HCT116 (cell line): ENCODE results near the gene NEUROD2. TPM values are rescaled to one million over a fixed set of nuclear protein-coding genes. Genes with fewer than 3 reads are reported as not detected.

Experiments used
- ATAC-seq: fragments of 200-7000 bp; cut with Tn5 transposase; 2 replicates; pipeline ENCODE4 v1.9.1; 2020; ENCODE audit warnings: mild to moderate bottlenecking, moderate library complexity
- BruUV-seq: library from RNA; stranded (reverse); fragments of 400-500 nt; replicated peaks from 2 replicates; lab custom pipeline; 2021; lab: Mats Ljungman, UMichigan
- CTCF ChIA-PET: fragments of 300-600 bp; sonication (Branson Sonifier 250); formaldehyde crosslinking; loops from one replicate; lab custom pipeline; 2021; ENCODE audit warnings: antibody characterized with exemption; lab: Charles Lee
- POLR2A ChIA-PET: fragments of 300-600, 350-600 bp; sonication (Branson Sonifier 250); formaldehyde crosslinking; loops from one replicate; lab custom pipeline; 2021; ENCODE audit warnings: antibody characterized with exemption; lab: Charles Lee
- RAD21 ChIA-PET, 2 experiments: fragments of 300-600 bp; sonication (Branson Sonifier 250); formaldehyde crosslinking; loops; one replicate each; lab custom pipeline; 2023; ENCODE audit warnings: low total read pairs in 2 of 2; ENCODE audit not compliant: uncharacterized antibody in 2 of 2, unreplicated experiment in 2 of 2, low non-redundant PET in 1 of 2; lab: Charles Lee
- DNase-seq: peaks from one replicate; pipeline ENCODE4 v3.0.0-alpha.2; 2010; ENCODE audit warnings: low read depth, low spot score
- H2AFZ ChIP-seq: fragments of 200-600 bp; shearing (Covaris generic), sonication (generic); 2 replicates; pipeline ENCODE4 v1.6.1; 2017; ENCODE audit warnings: low read depth, mixed run types, mixed read lengths, antibody characterized with exemption, low read length; ENCODE audit not compliant: poor library complexity, severe bottlenecking
- H3K27ac ChIP-seq: 2 replicates; pipeline ENCODE4 v1.5.1; 2012; ENCODE audit warnings: low read depth, low read length
- H3K27me3 ChIP-seq: fragments of 200-600 bp; sonication (generic); 2 replicates; pipeline ENCODE4 v1.6.1; 2016; ENCODE audit warnings: mixed run types, low read length, mixed read lengths; ENCODE audit not compliant: insufficient read depth
- H3K36me3 ChIP-seq, 2 experiments: fragments of 200-500 bp in 1 of 2; fragments of 200-600 bp in 1 of 2; sonication (Bioruptor generic) in 1 of 2; sonication (generic) in 1 of 2; 2 replicates each; pipeline versions ENCODE4 v1.5.1 to v1.6.1; 2014 to 2016; ENCODE audit warnings: low read length in 2 of 2, inconsistent platforms in 1 of 2, mixed read lengths in 1 of 2, mixed run types in 1 of 2; ENCODE audit not compliant: insufficient read depth in 2 of 2, control insufficient read depth in 1 of 2
- H3K4me1 ChIP-seq, 2 experiments: fragments of 200-600 bp in 1 of 2; sonication (generic) in 1 of 2; 2 replicates each; pipeline versions ENCODE4 v1.5.1 to v1.6.1; 2012 to 2017; ENCODE audit warnings: low read length in 2 of 2, inconsistent platforms in 1 of 2, mild to moderate bottlenecking in 1 of 2, mixed read lengths in 1 of 2, mixed run types in 1 of 2, moderate library complexity in 1 of 2; ENCODE audit not compliant: insufficient read depth in 2 of 2, control insufficient read depth in 1 of 2
- H3K4me2 ChIP-seq: fragments of 200-600 bp; sonication (generic); 2 replicates; pipeline ENCODE4 v1.6.1; 2017; ENCODE audit warnings: mixed run types, low read length, mixed read lengths
- H3K4me3 ChIP-seq, 2 experiments: fragments of 200-600 bp in 1 of 2; sonication (generic) in 1 of 2; replicated peaks in 1 of 2; 2 replicates each; pipeline ENCODE4 v1.5.1; 2011 to 2016; ENCODE audit warnings: low read length in 2 of 2, control low read depth in 1 of 2, low read depth in 1 of 2, mild to moderate bottlenecking in 1 of 2, mixed read lengths in 1 of 2, mixed run types in 1 of 2
- H3K79me2 ChIP-seq: fragments of 200-600 bp; sonication (generic); 2 replicates; pipeline ENCODE4 v1.6.1; 2017; ENCODE audit warnings: mild to moderate bottlenecking, mixed run types, low read length, moderate library complexity, mixed read lengths; ENCODE audit not compliant: insufficient read depth
- H3K9ac ChIP-seq: fragments of 200-600 bp; sonication (generic); 2 replicates; pipeline ENCODE4 v1.6.1; 2016; ENCODE audit warnings: low read length, mixed read lengths
- H3K9me2 ChIP-seq: fragments of 200-600 bp; sonication (generic), shearing (Covaris generic); 2 replicates; pipeline ENCODE4 v1.6.1; 2017; ENCODE audit warnings: mixed run types, mild to moderate bottlenecking, moderate library complexity; ENCODE audit not compliant: insufficient read depth
- H3K9me3 ChIP-seq, 2 experiments: fragments of 200-500 bp in 1 of 2; fragments of 200-600 bp in 1 of 2; sonication (Bioruptor generic) in 1 of 2; sonication (generic) in 1 of 2; 2 replicates each; pipeline ENCODE4 v1.6.1; 2014 to 2017; ENCODE audit warnings: low read length in 2 of 2, mixed read lengths in 2 of 2, inconsistent platforms in 1 of 2, low read depth in 1 of 2, mild to moderate bottlenecking in 1 of 2, mixed run types in 1 of 2, moderate library complexity in 1 of 2; ENCODE audit not compliant: control insufficient read depth in 1 of 2, insufficient read depth in 1 of 2
- H4K20me1 ChIP-seq: fragments of 200-600 bp; sonication (generic), shearing (Covaris generic); 2 replicates; pipeline ENCODE4 v1.6.1; 2017; ENCODE audit warnings: mixed run types, mild to moderate bottlenecking, moderate library complexity; ENCODE audit not compliant: insufficient read depth
- CEBPB ChIP-seq: IDR thresholded peaks from 2 replicates; pipeline ENCODE4 v1.6.1; 2012; ENCODE audit warnings: low read depth
- CTCF ChIP-seq, 3 experiments: fragments of 200-600 bp in 1 of 3; sonication (generic) in 1 of 3; IDR thresholded peaks in 2 of 3; conservative IDR thresholded peaks in 1 of 3; 2 replicates each; pipeline ENCODE4 v1.5.1; 2012 to 2017; ENCODE audit warnings: low read depth in 2 of 3, low read length in 2 of 3, antibody characterized with exemption in 1 of 3, borderline replicate concordance in 1 of 3, control low read depth in 1 of 3, mild to moderate bottlenecking in 1 of 3, mixed read lengths in 1 of 3, mixed run types in 1 of 3, moderate library complexity in 1 of 3; ENCODE audit not compliant: insufficient read depth in 1 of 3
- EGR1 ChIP-seq: IDR thresholded peaks from 2 replicates; pipeline ENCODE4 v1.6.1; 2012; ENCODE audit warnings: low read depth
- EZH2phosphoT487 ChIP-seq: fragments of 200-600 bp; IDR thresholded peaks from 2 replicates; pipeline ENCODE4 v1.6.1; 2018; ENCODE audit warnings: antibody characterized with exemption, borderline replicate concordance
- JUND ChIP-seq: IDR thresholded peaks from 2 replicates; pipeline ENCODE4 v1.6.1; 2012
- POLR2A ChIP-seq: IDR thresholded peaks from 2 replicates; pipeline ENCODE4 v1.7.0; 2011; ENCODE audit warnings: borderline replicate concordance; ENCODE audit not compliant: insufficient read depth, insufficient read length; ENCODE audit errors: extremely low read depth
- RAD21 ChIP-seq: IDR thresholded peaks from 2 replicates; pipeline ENCODE4 v1.6.1; 2012; ENCODE audit warnings: low read depth, mild to moderate bottlenecking
- SIN3A ChIP-seq: IDR thresholded peaks from 2 replicates; pipeline ENCODE4 v1.6.1; 2012; ENCODE audit warnings: low read depth
- SRF ChIP-seq: IDR thresholded peaks from 2 replicates; pipeline ENCODE4 v1.6.1; 2012; ENCODE audit warnings: low read depth
- TCF7L2 ChIP-seq: IDR thresholded peaks from 2 replicates; pipeline ENCODE4 v1.7.0; 2011; ENCODE audit warnings: borderline replicate concordance, inconsistent platforms; ENCODE audit not compliant: insufficient read depth, insufficient read length; ENCODE audit errors: extremely low read depth
- YY1 ChIP-seq: IDR thresholded peaks from 2 replicates; pipeline ENCODE4 v1.6.1; 2011; ENCODE audit warnings: low read length, low read depth, moderate library complexity, mild to moderate bottlenecking; ENCODE audit not compliant: insufficient replicate concordance; ENCODE audit errors: extremely low read depth
- ZFX ChIP-seq: fragments of 450-650 bp; IDR thresholded peaks from 2 replicates; pipeline ENCODE4 v1.6.1; 2017
- ZNF274 ChIP-seq: fragments of 200-500 bp; sonication (Bioruptor generic); IDR thresholded peaks from 2 replicates; pipeline ENCODE4 v1.6.1; 2014; ENCODE audit warnings: mild to moderate bottlenecking, low read depth, low read length, inconsistent platforms
- intact Hi-C: fragments of 100-400 bp; cut with micrococcal nuclease; formaldehyde crosslinking; loops from 2 replicates; pipeline ENCODE4 v1.10.0; 2022
- total RNA-seq: library from RNA; stranded (reverse); gene quantifications from one replicate; pipeline ENCODE4 v1.2.1, GENCODE V29; 2021; ENCODE audit not compliant: unreplicated experiment
- TF ChIP-seq, protein P1 (sequence below): IDR thresholded peaks from 2 replicates; pipeline ENCODE4 v1.6.1; 2011; ENCODE audit warnings: mild to moderate bottlenecking, low read length, moderate library complexity; ENCODE audit not compliant: insufficient replicate concordance; ENCODE audit errors: extremely low read depth

NEUROD2 gene
- total RNA-seq, 1 experiment from 2014 or later = not detected

DNA sequence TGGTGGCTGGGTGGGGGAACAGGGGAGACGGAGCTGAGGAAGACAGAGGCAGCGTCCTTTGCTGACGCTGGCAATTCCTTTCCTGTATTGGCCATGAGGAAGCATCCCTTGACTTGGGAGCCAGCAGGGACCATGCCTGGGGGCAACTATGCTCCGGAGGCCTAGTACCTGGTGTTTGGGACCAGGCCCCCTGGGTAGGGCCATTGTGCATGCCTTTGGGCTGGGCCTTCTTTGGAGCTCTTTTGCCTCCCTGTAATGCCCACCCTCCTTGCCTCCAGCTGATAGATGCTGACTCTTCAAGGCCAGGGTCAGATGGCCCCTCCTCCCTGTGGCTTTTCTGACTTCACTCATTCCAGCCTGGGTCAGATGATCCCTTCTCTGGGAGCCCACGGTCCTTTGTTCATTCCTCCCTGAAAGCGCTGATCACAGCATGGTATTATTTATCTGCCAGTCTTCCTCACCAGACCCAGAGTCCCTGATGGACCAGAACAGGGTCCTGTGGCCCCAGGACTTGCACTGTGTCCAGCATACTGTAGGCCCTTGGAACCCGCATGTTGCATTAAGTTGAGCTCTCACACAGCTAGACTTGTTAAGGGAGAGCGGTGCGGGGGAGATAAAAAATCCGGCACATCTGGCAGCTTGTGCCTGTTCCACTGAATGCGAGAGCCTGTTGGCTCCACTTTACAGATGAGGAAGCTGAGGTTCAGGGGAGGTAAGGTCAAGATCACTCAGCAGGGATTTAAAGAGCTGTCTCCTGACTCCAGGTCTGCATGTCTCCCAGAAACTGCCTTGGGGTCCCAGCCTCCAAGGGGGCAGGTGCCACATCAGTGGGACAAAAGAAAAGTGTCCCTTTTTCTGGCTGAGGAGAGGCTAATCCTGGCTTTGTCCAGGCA, 32.1 kb upstream of the NEUROD2 start:
- Histone ChIP-seq H3K4me1 (peaks cover 39 to 63% of the 10 kb centered on the region in 2 experiments), H3K9me3 (no peaks in the 10 kb centered on the region), H2AFZ (no peak overlapping the region), H3K4me3 (no peak overlapping the region), H3K9ac (no peak overlapping the region), H3K36me3 (no peaks in the 10 kb centered on the region), H3K27ac (no peak overlapping the region), H4K20me1 (no peaks in the 10 kb centered on the region), H3K79me2 (peaks cover 64% of the 10 kb centered on the region), H3K9me2 (no peaks in the 10 kb centered on the region), H3K4me2 (no peak overlapping the region), H3K27me3 (no peaks in the 10 kb centered on the region)
- intact Hi-C loops = no loop called here
- ATAC-seq = no peak
- TF ChIP-seq RAD21 (no peak), ZNF274 (no peak), EGR1 (no peak), ZFX (no peak), CTCF (IDR thresholded peaks at IDR 0.05 in 2 of 3, conservative IDR thresholded peaks at IDR 0.05 in 1 of 3; ENCODE audit: borderline replicate concordance in 1 of 3, insufficient read depth in 1 of 3, low read depth in 2 of 3, low read length in 2 of 3) (no peak), CEBPB (no peak)
- ChIA-PET POLR2A (no interaction called here), RAD21 (no interaction called here), CTCF (interaction anchor here (1.2 kb wide), 1 partner anchor 14 kb away, joined by 5 read pairs; no protein-coding TSS in a partner anchor)
- no peak for DNase-seq
- no TSS peak for BruUV-seq

DNA sequence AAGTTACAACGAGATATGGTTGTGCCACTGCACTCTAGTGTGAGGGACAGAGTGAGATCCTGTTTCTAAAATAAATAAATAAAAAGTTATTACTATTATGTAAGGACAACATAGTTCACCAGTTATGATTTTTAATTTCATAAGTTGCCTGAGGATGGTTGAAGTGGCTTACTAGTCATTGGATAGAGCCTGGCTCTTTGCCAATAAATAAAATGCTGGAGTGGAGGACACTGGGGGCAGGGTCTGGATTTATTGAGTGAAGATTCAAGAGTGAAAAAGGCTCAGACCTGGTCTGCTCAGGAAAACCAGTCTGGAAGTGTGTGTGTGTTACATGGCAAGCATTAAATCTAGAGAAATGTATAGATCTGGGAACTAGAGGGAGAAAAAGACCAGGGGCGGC, 31.3 kb upstream of the NEUROD2 start:
- H3K79me2 ChIP-seq = peaks cover 58% of the 10 kb centered on the region
- ATAC-seq (no peak), DNase-seq (no peak)
- peaks cover 43 to 65% of the 10 kb centered on the region in 2 experiments for H3K4me1 ChIP-seq
- intact Hi-C loops = no loop called here
- no peak overlapping the region for H3K9ac ChIP-seq
- H3K36me3 ChIP-seq = no peaks in the 10 kb centered on the region
- H2AFZ ChIP-seq = no peak overlapping the region
- no peaks in the 10 kb centered on the region for H3K9me2 ChIP-seq
- H3K4me3 ChIP-seq = no peak overlapping the region
- BruUV-seq = no TSS peak
- no peak overlapping the region for H3K27ac ChIP-seq
- H3K9me3 ChIP-seq = no peaks in the 10 kb centered on the region
- no peaks in the 10 kb centered on the region for H4K20me1 ChIP-seq
- CTCF ChIA-PET = interaction anchor here (1.2 kb wide), 1 partner anchor 15 kb away, joined by 5 read pairs; no protein-coding TSS in a partner anchor
- no peak overlapping the region; the same call in 1 of the 2 replicates for H3K4me2 ChIP-seq
- POLR2A ChIA-PET = no interaction called here
- no peaks in the 10 kb centered on the region for H3K27me3 ChIP-seq
- RAD21 ChIA-PET = no interaction called here
- TF ChIP-seq JUND (no peak), SIN3A (no peak), RAD21 (no peak), SRF (no peak), TCF7L2 (no peak), EZH2phosphoT487 (no peak), CEBPB (no peak), ZNF274 (no peak), YY1 (no peak), POLR2A (no peak)
- TF ChIP-seq, protein P1, sequence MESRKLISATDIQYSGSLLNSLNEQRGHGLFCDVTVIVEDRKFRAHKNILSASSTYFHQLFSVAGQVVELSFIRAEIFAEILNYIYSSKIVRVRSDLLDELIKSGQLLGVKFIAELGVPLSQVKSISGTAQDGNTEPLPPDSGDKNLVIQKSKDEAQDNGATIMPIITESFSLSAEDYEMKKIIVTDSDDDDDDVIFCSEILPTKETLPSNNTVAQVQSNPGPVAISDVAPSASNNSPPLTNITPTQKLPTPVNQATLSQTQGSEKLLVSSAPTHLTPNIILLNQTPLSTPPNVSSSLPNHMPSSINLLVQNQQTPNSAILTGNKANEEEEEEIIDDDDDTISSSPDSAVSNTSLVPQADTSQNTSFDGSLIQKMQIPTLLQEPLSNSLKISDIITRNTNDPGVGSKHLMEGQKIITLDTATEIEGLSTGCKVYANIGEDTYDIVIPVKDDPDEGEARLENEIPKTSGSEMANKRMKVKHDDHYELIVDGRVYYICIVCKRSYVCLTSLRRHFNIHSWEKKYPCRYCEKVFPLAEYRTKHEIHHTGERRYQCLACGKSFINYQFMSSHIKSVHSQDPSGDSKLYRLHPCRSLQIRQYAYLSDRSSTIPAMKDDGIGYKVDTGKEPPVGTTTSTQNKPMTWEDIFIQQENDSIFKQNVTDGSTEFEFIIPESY = no peak
